Naive B cell (primary cell): Measurements from ENCODE around the gene BEGAIN. TPM values are rescaled to one million over a fixed set of nuclear protein-coding genes. Genes with fewer than 3 reads are reported as not detected.
A peak's percentile ranks its signal among the peaks of the same experiment; 100 is the strongest.

Source experiments
- ATAC-seq, 2 donors: fragments of 150-1000 bp; cut with Tn5 transposase; 2 replicates each; pipeline ENCODE4 v1.10.0; 2021; ENCODE audit warnings: low read depth in 2 of 2, mild to moderate bottlenecking in 2 of 2, moderate library complexity in 2 of 2
- DNase-seq: peaks from one replicate; pipeline ENCODE4 v3.0.0; 2022
- H3K27ac Mint-ChIP-seq, 6 donors: one replicate each; pipeline ENCODE4 v1.8.0; 2020 to 2022; ENCODE audit warnings: mild to moderate bottlenecking in 6 of 6, mixed read lengths in 6 of 6, moderate library complexity in 5 of 6, inconsistent platforms in 2 of 6
- H3K27me3 Mint-ChIP-seq, 3 donors: one replicate each; pipeline ENCODE4 v1.8.0; 2021 to 2022; ENCODE audit warnings: mixed read lengths in 3 of 3, mild to moderate bottlenecking in 1 of 3
- H3K36me3 Mint-ChIP-seq, 2 donors: one replicate each; pipeline ENCODE4 v1.8.0; 2020 to 2022; ENCODE audit warnings: mixed read lengths in 2 of 2, inconsistent platforms in 1 of 2, mild to moderate bottlenecking in 1 of 2
- H3K4me1 Mint-ChIP-seq, 3 donors: one replicate each; pipeline ENCODE4 v1.8.0; 2020 to 2022; ENCODE audit warnings: mixed read lengths in 3 of 3, inconsistent platforms in 1 of 3, mild to moderate bottlenecking in 1 of 3, moderate library complexity in 1 of 3
- H3K4me3 Mint-ChIP-seq, 8 donors: one replicate each; pipeline ENCODE4 v1.8.0; 2020 to 2022; ENCODE audit warnings: mild to moderate bottlenecking in 8 of 8, mixed read lengths in 8 of 8, moderate library complexity in 8 of 8, inconsistent platforms in 2 of 8
- H3K9me3 Mint-ChIP-seq, 7 donors: one replicate each; pipeline ENCODE4 v1.8.0; 2020 to 2022; ENCODE audit warnings: mixed read lengths in 7 of 7, mild to moderate bottlenecking in 5 of 7, inconsistent platforms in 2 of 7, moderate library complexity in 1 of 7
- polyA plus RNA-seq, 6 donors: library from polyadenylated mRNA; unstranded; fragments of 300-500 nt; fragmentation: Illumina TruSeq; gene quantifications; one replicate each; pipeline ENCODE4 v1.2.3, GENCODE V29; 2021; ENCODE audit warnings: low read depth in 6 of 6

The BEGAIN gene
- polyA plus RNA-seq, 6 donors from 2014 or later: 0.55 to 1.2 (median 0.92) TPM; not detected in 3

- Mint-ChIP-seq H3K27ac (no peak overlapping the region), H3K27me3 (peaks cover 14 to 34% (median 27%) of the 10 kb centered on the region in 3 donors), H3K4me3 (no peak overlapping the region), H3K9me3 (no peaks in the 10 kb centered on the region), H3K4me1 (peaks cover 12 to 18% (median 13%) of the 10 kb centered on the region in 3 donors), H3K36me3 (no peaks in the 10 kb centered on the region)
- no peak for ATAC-seq
- DNase-seq: no peak
These were observed 26.7 kb downstream of the BEGAIN start for GRCh38 chr14:100560471-100560870.

GRCh38 chr14:100559455-100559854 lies 27.8 kb downstream of the BEGAIN start:
- Mint-ChIP-seq H3K9me3 (no peaks in the 10 kb centered on the region), H3K27ac (no peak overlapping the region), H3K4me1 (peaks cover 13 to 18% (median 13%) of the 10 kb centered on the region in 3 donors), H3K4me3 (no peak overlapping the region), H3K36me3 (no peaks in the 10 kb centered on the region), H3K27me3 (peaks cover 7 to 24% (median 23%) of the 10 kb centered on the region in 3 donors)
- DNase-seq (no peak), ATAC-seq (no peak)

GRCh38 chr14:100558966-100559365 lies 28.3 kb downstream of the BEGAIN start:
- H3K4me1 Mint-ChIP-seq: peaks cover 13 to 18% (median 18%) of the 10 kb centered on the region in 3 donors

GRCh38 chr14:100558226-100558625 lies 29.0 kb downstream of the BEGAIN start:
- peak overlapping the region in 2 of 6 donors; percentile 21 to 78 for H3K27ac Mint-ChIP-seq
- ATAC-seq (no peak), DNase-seq (no peak)
- peaks cover 0 to 21% (median 13%) of the 10 kb centered on the region in 3 donors for H3K27me3 Mint-ChIP-seq
- peaks cover 13 to 18% (median 13%) of the 10 kb centered on the region in 3 donors for H3K4me1 Mint-ChIP-seq
- no peak overlapping the region for H3K4me3 Mint-ChIP-seq
- H3K36me3 Mint-ChIP-seq: no peaks in the 10 kb centered on the region
- no peaks in the 10 kb centered on the region for H3K9me3 Mint-ChIP-seq

More at GRCh38 chr14:100558966-100559365, 28.3 kb downstream of the BEGAIN start:
- H3K27me3 Mint-ChIP-seq: peaks cover 3 to 25% (median 19%) of the 10 kb centered on the region in 3 donors
- DNase-seq (no peak), ATAC-seq (no peak)
- H3K4me3 Mint-ChIP-seq: no peak overlapping the region
- H3K9me3 Mint-ChIP-seq: no peaks in the 10 kb centered on the region
- H3K36me3 Mint-ChIP-seq: no peaks in the 10 kb centered on the region
- H3K27ac Mint-ChIP-seq: peak overlapping the region in 1 of 6 donors; percentile 21

GRCh38 chr14:100557658-100558057 lies 29.6 kb downstream of the BEGAIN start:
- Mint-ChIP-seq H3K9me3 (no peaks in the 10 kb centered on the region), H3K36me3 (no peaks in the 10 kb centered on the region), H3K27me3 (peaks cover 0 to 21% (median 7%) of the 10 kb centered on the region in 3 donors), H3K27ac (no peak overlapping the region), H3K4me3 (peak overlapping the region in 1 of 8 donors; percentile 47), H3K4me1 (peaks cover 11 to 18% (median 13%) of the 10 kb centered on the region in 3 donors)
- DNase-seq (no peak), ATAC-seq (no peak)

- H3K27me3 Mint-ChIP-seq: peaks cover 0 to 21% (median 5%) of the 10 kb centered on the region in 3 donors
- no peaks in the 10 kb centered on the region for H3K9me3 Mint-ChIP-seq
- peaks cover 11 to 18% (median 13%) of the 10 kb centered on the region in 3 donors for H3K4me1 Mint-ChIP-seq
- DNase-seq (no peak), ATAC-seq (no peak)
- H3K36me3 Mint-ChIP-seq: no peaks in the 10 kb centered on the region
- H3K27ac Mint-ChIP-seq: no peak overlapping the region
- H3K4me3 Mint-ChIP-seq: no peak overlapping the region
These were observed 30.2 kb downstream of the BEGAIN start for GRCh38 chr14:100556936-100557505.

GRCh38 chr14:100556140-100556475 lies 31.1 kb downstream of the BEGAIN start:
- DNase-seq (no peak), ATAC-seq (no peak)
- Mint-ChIP-seq H3K4me3 (no peak overlapping the region), H3K4me1 (peaks cover 11 to 18% (median 13%) of the 10 kb centered on the region in 3 donors), H3K27me3 (peaks cover 0 to 21% (median 5%) of the 10 kb centered on the region in 3 donors), H3K9me3 (no peaks in the 10 kb centered on the region), H3K27ac (no peak overlapping the region), H3K36me3 (no peaks in the 10 kb centered on the region)

GRCh38 chr14:100555436-100556139 lies 31.6 kb downstream of the BEGAIN start:
- no peak overlapping the region for H3K4me3 Mint-ChIP-seq
- H3K9me3 Mint-ChIP-seq: no peaks in the 10 kb centered on the region
- H3K27me3 Mint-ChIP-seq: peaks cover 0 to 21% (median 5%) of the 10 kb centered on the region in 3 donors
- peaks cover 11 to 18% (median 13%) of the 10 kb centered on the region in 3 donors for H3K4me1 Mint-ChIP-seq
- H3K27ac Mint-ChIP-seq: peak overlapping the region in 1 of 6 donors; percentile 79
- no peaks in the 10 kb centered on the region for H3K36me3 Mint-ChIP-seq
- DNase-seq: no peak
- no peak for ATAC-seq

GRCh38 chr14:100554696-100555320 lies 32.4 kb downstream of the BEGAIN start:
- peaks cover 11 to 18% (median 13%) of the 10 kb centered on the region in 3 donors for H3K4me1 Mint-ChIP-seq
- no peak for DNase-seq
- no peaks in the 10 kb centered on the region for H3K36me3 Mint-ChIP-seq
- no peaks in the 10 kb centered on the region for H3K9me3 Mint-ChIP-seq
- H3K27me3 Mint-ChIP-seq: peaks cover 0 to 21% (median 5%) of the 10 kb centered on the region in 3 donors
- H3K27ac Mint-ChIP-seq: no peak overlapping the region
- no peak for ATAC-seq
- no peak overlapping the region for H3K4me3 Mint-ChIP-seq

- Mint-ChIP-seq H3K4me1 (peaks cover 16 to 21% (median 16%) of the 10 kb centered on the region in 3 donors), H3K36me3 (no peaks in the 10 kb centered on the region), H3K4me3 (no peak overlapping the region), H3K27me3 (peaks cover 0 to 21% (median 5%) of the 10 kb centered on the region in 3 donors), H3K9me3 (no peaks in the 10 kb centered on the region), H3K27ac (peak overlapping the region in 2 of 6 donors; percentile 33 to 70)
- DNase-seq: no peak
- ATAC-seq: peak in 1 of 2 donors; percentile 36
These were observed 33.0 kb downstream of the BEGAIN start for GRCh38 chr14:100554082-100554677.

- no peaks in the 10 kb centered on the region for H3K9me3 Mint-ChIP-seq
- DNase-seq (no peak), ATAC-seq (no peak)
- peaks cover 0 to 16% (median 2%) of the 10 kb centered on the region in 3 donors for H3K27me3 Mint-ChIP-seq
- no peak overlapping the region for H3K4me3 Mint-ChIP-seq
- H3K27ac Mint-ChIP-seq: no peak overlapping the region
- peaks cover 21 to 26% (median 21%) of the 10 kb centered on the region in 3 donors for H3K4me1 Mint-ChIP-seq
- no peaks in the 10 kb centered on the region for H3K36me3 Mint-ChIP-seq
These were observed 33.7 kb downstream of the BEGAIN start for GRCh38 chr14:100553471-100553870.

- Mint-ChIP-seq H3K27me3 (peaks cover 0 to 11% (median 0%) of the 10 kb centered on the region in 3 donors), H3K36me3 (no peaks in the 10 kb centered on the region), H3K9me3 (no peaks in the 10 kb centered on the region), H3K4me1 (peaks cover 21 to 27% (median 22%) of the 10 kb centered on the region in 3 donors), H3K4me3 (no peak overlapping the region), H3K27ac (peak overlapping the region in 1 of 6 donors; percentile 53)
- ATAC-seq (no peak), DNase-seq (no peak)
These were observed 34.6 kb downstream of the BEGAIN start for GRCh38 chr14:100552524-100553125.

GRCh38 chr14:100551056-100551455 lies 36.2 kb downstream of the BEGAIN start:
- Mint-ChIP-seq H3K27me3 (peaks cover 0 to 11% (median 0%) of the 10 kb centered on the region in 3 donors), H3K36me3 (no peaks in the 10 kb centered on the region), H3K27ac (no peak overlapping the region), H3K9me3 (no peaks in the 10 kb centered on the region), H3K4me1 (peaks cover 28 to 39% (median 30%) of the 10 kb centered on the region in 3 donors), H3K4me3 (no peak overlapping the region)
- ATAC-seq (no peak), DNase-seq (no peak)
